Hematopoietic multipotent progenitor cell (in vitro differentiated cells): ENCODE data around the gene EHBP1. TPM values are rescaled to one million over a fixed set of nuclear protein-coding genes. Genes with fewer than 3 reads are reported as not detected.

Experiments
- small RNA-seq: library from RNA; depleted of rRNA; stranded (forward); fragments of <200 nt; gene quantifications from one replicate; pipeline ENCODE3, GENCODE V24; 2012
- total RNA-seq: library from RNA; depleted of rRNA; stranded (reverse); fragments of >200 nt; gene quantifications from one replicate; pipeline ENCODE4 v1.2.3, GENCODE V29; 2012

Gene EHBP1
- total RNA-seq, 1 donor = 14.5 TPM

Small RNA genes within 50 kb of the gene (small RNA-seq; reads per million reads assigned to genes)
- not detected for gene RF00019

Other genes with a start within 250 kb of the EHBP1 start
- gene TMEM17, start 199.5 kb upstream of the EHBP1 start, total RNA-seq = 2.4 TPM